H9 (cell line): ENCODE measurements around the gene FBXL2. TPM values are rescaled to one million over a fixed set of nuclear protein-coding genes. Genes with fewer than 3 reads are reported as not detected.

ENCODE experiments used
- DNase-seq: peaks from one replicate; pipeline ENCODE4 v3.0.0-alpha.2; 2017
- H2AFZ ChIP-seq: one replicate; pipeline ENCODE4 v1.6.1; 2013; ENCODE audit warnings: mild to moderate bottlenecking, low read length, control low read depth, moderate library complexity
- H2AK5ac ChIP-seq: 2 replicates; pipeline ENCODE4 v1.6.1; 2013; ENCODE audit warnings: low read length, control low read depth, mixed read lengths; ENCODE audit not compliant: insufficient read length
- H2BK120ac ChIP-seq: one replicate; pipeline ENCODE4 v1.6.1; 2013; ENCODE audit warnings: low read depth, mild to moderate bottlenecking, low read length, control low read depth, inconsistent platforms; ENCODE audit not compliant: poor library complexity, severe bottlenecking
- H2BK12ac ChIP-seq: 2 replicates; pipeline ENCODE4 v1.6.1; 2013; ENCODE audit warnings: low read length, control low read depth, mixed read lengths, low read depth; ENCODE audit not compliant: insufficient read length
- H2BK15ac ChIP-seq: 2 replicates; pipeline ENCODE4 v1.6.1; 2013; ENCODE audit warnings: low read depth, low read length, control low read depth
- H2BK20ac ChIP-seq: one replicate; pipeline ENCODE4 v1.6.1; 2013; ENCODE audit warnings: low read depth, mild to moderate bottlenecking, low read length, control low read depth, inconsistent platforms; ENCODE audit not compliant: poor library complexity, severe bottlenecking
- H2BK5ac ChIP-seq: 2 replicates; pipeline ENCODE4 v1.6.1; 2013; ENCODE audit warnings: low read length, control low read depth, mixed read lengths; ENCODE audit not compliant: insufficient read length
- H3K14ac ChIP-seq: 2 replicates; pipeline ENCODE4 v1.6.1; 2013; ENCODE audit warnings: low read length, control low read depth; ENCODE audit not compliant: insufficient read depth
- H3K18ac ChIP-seq: 2 replicates; pipeline ENCODE4 v1.6.1; 2013; ENCODE audit warnings: low read depth, mild to moderate bottlenecking, mixed read lengths, low read length, control low read depth; ENCODE audit not compliant: insufficient read length
- H3K23ac ChIP-seq: 2 replicates; pipeline ENCODE4 v1.6.1; 2013; ENCODE audit warnings: low read length, control low read depth, mixed read lengths, low read depth; ENCODE audit not compliant: insufficient read length
- H3K23me2 ChIP-seq: 2 replicates; pipeline ENCODE4 v1.6.1; 2013; ENCODE audit warnings: low read depth, mild to moderate bottlenecking, mixed read lengths, low read length, control low read depth; ENCODE audit not compliant: insufficient read length, poor library complexity, severe bottlenecking
- H3K27ac ChIP-seq: 2 replicates; pipeline ENCODE4 v1.5.1; 2013; ENCODE audit warnings: low read length, control low read depth, mixed read lengths, low read depth; ENCODE audit not compliant: insufficient read length
- H3K27me3 ChIP-seq: 2 replicates; pipeline ENCODE4 v1.6.1; 2013; ENCODE audit warnings: low read length, control low read depth, inconsistent platforms; ENCODE audit not compliant: insufficient read depth
- H3K4ac ChIP-seq: 2 replicates; pipeline ENCODE4 v1.6.1; 2013; ENCODE audit warnings: low read depth, mild to moderate bottlenecking, control low read depth, inconsistent platforms, low read length, moderate library complexity
- H3K4me1 ChIP-seq: 2 replicates; pipeline ENCODE4 v1.6.1; 2013; ENCODE audit warnings: low read length, control low read depth, inconsistent platforms; ENCODE audit not compliant: insufficient read depth
- H3K4me2 ChIP-seq: 2 replicates; pipeline ENCODE4 v1.6.1; 2013; ENCODE audit warnings: low read length, control low read depth, mixed read lengths; ENCODE audit not compliant: insufficient read length, insufficient read depth
- H3K56ac ChIP-seq: 2 replicates; pipeline ENCODE4 v1.6.1; 2013; ENCODE audit warnings: low read depth, mild to moderate bottlenecking, mixed read lengths, low read length, control low read depth; ENCODE audit not compliant: insufficient read length
- H3K79me1 ChIP-seq: 2 replicates; pipeline ENCODE4 v1.6.1; 2013; ENCODE audit warnings: low read depth, mild to moderate bottlenecking, moderate library complexity, low read length, control low read depth, inconsistent platforms; ENCODE audit not compliant: insufficient read depth, poor library complexity, severe bottlenecking
- H3K79me2 ChIP-seq: 2 replicates; pipeline ENCODE4 v1.6.1; 2013; ENCODE audit warnings: low read length, control low read depth, inconsistent platforms; ENCODE audit not compliant: insufficient read depth
- H3K9ac ChIP-seq: 2 replicates; pipeline ENCODE4 v1.6.1; 2013; ENCODE audit warnings: low read length, control low read depth, mixed read lengths; ENCODE audit not compliant: insufficient read length; ENCODE audit errors: extremely low read depth
- H3K9me3 ChIP-seq: one replicate; pipeline ENCODE4 v1.6.1; 2013; ENCODE audit warnings: low read depth, low read length, inconsistent platforms; ENCODE audit not compliant: control insufficient read depth
- H3T11ph ChIP-seq: one replicate; pipeline ENCODE4 v1.6.1; 2013; ENCODE audit warnings: mild to moderate bottlenecking, low read length, control low read depth, inconsistent platforms
- H4K20me1 ChIP-seq: one replicate; pipeline ENCODE4 v1.6.1; 2013; ENCODE audit not compliant: control insufficient read depth, insufficient read length, insufficient read depth
- H4K5ac ChIP-seq: 2 replicates; pipeline ENCODE4 v1.6.1; 2013; ENCODE audit warnings: low read depth, mild to moderate bottlenecking, mixed read lengths, low read length, control low read depth; ENCODE audit not compliant: insufficient read length
- H4K8ac ChIP-seq: replicated peaks from 2 replicates; pipeline ENCODE4 v1.6.1; 2013; ENCODE audit warnings: low read length, control low read depth, mixed read lengths, low read depth; ENCODE audit not compliant: insufficient read length
- H4K91ac ChIP-seq: 2 replicates; pipeline ENCODE4 v1.6.1; 2013; ENCODE audit warnings: low read depth, mild to moderate bottlenecking, moderate library complexity, mixed read lengths, low read length, control low read depth; ENCODE audit not compliant: insufficient read length
- H3K27ac Mint-ChIP-seq, 3 experiments: 2 replicates in 2 of 3; 3 replicates in 1 of 3; pipeline ENCODE4 v1.8.0; 2020 to 2021; ENCODE audit warnings: mixed read lengths in 3 of 3, mild to moderate bottlenecking in 1 of 3, moderate library complexity in 1 of 3
- H3K27me3 Mint-ChIP-seq: 2 replicates; pipeline ENCODE4 v1.8.0; 2021; ENCODE audit warnings: low read depth, mild to moderate bottlenecking, moderate library complexity, mixed read lengths
- H3K36me3 Mint-ChIP-seq, 3 experiments: 2 replicates in 2 of 3; 3 replicates in 1 of 3; pipeline ENCODE4 v1.8.0; 2020 to 2021; ENCODE audit warnings: low read depth in 3 of 3, mixed read lengths in 3 of 3; ENCODE audit not compliant: insufficient read depth in 1 of 3
- H3K4me1 Mint-ChIP-seq, 2 experiments: 2 replicates each; pipeline ENCODE4 v1.8.0; 2020; ENCODE audit warnings: mixed read lengths in 2 of 2
- H3K4me3 Mint-ChIP-seq, 2 experiments: 2 replicates in 1 of 2; 3 replicates in 1 of 2; pipeline ENCODE4 v1.8.0; 2020 to 2021; ENCODE audit warnings: mild to moderate bottlenecking in 2 of 2, mixed read lengths in 2 of 2, moderate library complexity in 1 of 2
- H3K9me3 Mint-ChIP-seq, 2 experiments: 2 replicates in 1 of 2; 3 replicates in 1 of 2; pipeline ENCODE4 v1.8.0; 2020; ENCODE audit warnings: mild to moderate bottlenecking in 2 of 2, mixed read lengths in 2 of 2, moderate library complexity in 1 of 2
- CTCF ChIP-seq: fragments of 200-600 bp; sonication (generic); conservative IDR thresholded peaks from 3 replicates; pipeline ENCODE4 v1.8.0; 2021; ENCODE audit warnings: antibody characterized with exemption, mild to moderate bottlenecking
- total RNA-seq: library from RNA; stranded (reverse); gene quantifications from 2 replicates; pipeline ENCODE4 v1.2.1, GENCODE V29; 2021

Gene FBXL2
- total RNA-seq, 1 experiment from 2014 or later, result 2.7 TPM

DNA sequence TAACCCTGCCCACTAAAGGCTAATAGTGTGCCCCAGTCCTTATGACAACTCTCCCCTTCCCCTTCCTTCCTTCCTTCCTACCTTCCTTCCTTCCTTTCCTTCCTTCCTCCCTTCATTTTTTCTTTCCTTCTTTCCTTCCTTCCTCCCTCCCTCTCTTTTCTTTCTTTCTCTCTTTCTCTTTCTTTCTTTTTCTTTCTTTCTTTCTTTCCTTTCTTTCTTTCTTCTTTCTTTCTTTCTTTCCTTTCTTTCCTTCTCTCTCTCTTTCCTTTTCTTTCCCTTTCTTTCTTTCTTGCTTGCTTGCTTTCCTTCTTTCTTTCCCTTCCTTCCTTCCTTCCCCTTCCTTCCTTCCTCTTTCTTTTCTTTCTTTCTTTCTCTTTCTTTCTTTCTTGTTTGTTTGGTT is 30.5 kb upstream of the FBXL2 start:
- Histone ChIP-seq H3K56ac (no peak overlapping the region), H3K9me3 (no peaks in the 10 kb centered on the region), H2AK5ac (no peak overlapping the region), H4K8ac (no peak overlapping the region), H2BK20ac (no peak overlapping the region), H3K14ac (no peak overlapping the region), H4K20me1 (no peaks in the 10 kb centered on the region), H3K27ac (no peak overlapping the region), H2BK120ac (no peak overlapping the region), H2AFZ (no peak overlapping the region), H4K5ac (no peak overlapping the region), H3K4ac (no peak overlapping the region), H3K4me1 (no peaks in the 10 kb centered on the region), H2BK5ac (no peak overlapping the region), H3K4me2 (no peak overlapping the region), H3K79me2 (no peaks in the 10 kb centered on the region), H2BK15ac (no peak overlapping the region), H3K79me1 (no peaks in the 10 kb centered on the region), H3K18ac (no peak overlapping the region), H4K91ac (no peak overlapping the region), H3K9ac (no peak overlapping the region), H3K27me3 (no peaks in the 10 kb centered on the region), H3T11ph (no peak overlapping the region), H2BK12ac (no peak overlapping the region), H3K23me2 (no peaks in the 10 kb centered on the region), H3K23ac (no peak overlapping the region)
- Mint-ChIP-seq H3K36me3 (no peaks in the 10 kb centered on the region), H3K4me1 (peaks cover 0 to 10% of the 10 kb centered on the region in 2 experiments; a peak in 2 of 4 replicates), H3K9me3 (no peaks in the 10 kb centered on the region), H3K4me3 (no peak overlapping the region), H3K27me3 (peaks cover 2% of the 10 kb centered on the region), H3K27ac (no peak overlapping the region; a peak in 1 of 7 replicates)
- no peak for DNase-seq
- TF ChIP-seq CTCF, result no peak
